Measurements from ENCODE around the gene NINL. TPM values are rescaled to one million over a fixed set of nuclear protein-coding genes. Genes with fewer than 3 reads are reported as not detected.

NINL gene
- total RNA-seq, 6 donors from 2014 or later: 10.2 to 47.1 (median 20.3) TPM

DNA sequence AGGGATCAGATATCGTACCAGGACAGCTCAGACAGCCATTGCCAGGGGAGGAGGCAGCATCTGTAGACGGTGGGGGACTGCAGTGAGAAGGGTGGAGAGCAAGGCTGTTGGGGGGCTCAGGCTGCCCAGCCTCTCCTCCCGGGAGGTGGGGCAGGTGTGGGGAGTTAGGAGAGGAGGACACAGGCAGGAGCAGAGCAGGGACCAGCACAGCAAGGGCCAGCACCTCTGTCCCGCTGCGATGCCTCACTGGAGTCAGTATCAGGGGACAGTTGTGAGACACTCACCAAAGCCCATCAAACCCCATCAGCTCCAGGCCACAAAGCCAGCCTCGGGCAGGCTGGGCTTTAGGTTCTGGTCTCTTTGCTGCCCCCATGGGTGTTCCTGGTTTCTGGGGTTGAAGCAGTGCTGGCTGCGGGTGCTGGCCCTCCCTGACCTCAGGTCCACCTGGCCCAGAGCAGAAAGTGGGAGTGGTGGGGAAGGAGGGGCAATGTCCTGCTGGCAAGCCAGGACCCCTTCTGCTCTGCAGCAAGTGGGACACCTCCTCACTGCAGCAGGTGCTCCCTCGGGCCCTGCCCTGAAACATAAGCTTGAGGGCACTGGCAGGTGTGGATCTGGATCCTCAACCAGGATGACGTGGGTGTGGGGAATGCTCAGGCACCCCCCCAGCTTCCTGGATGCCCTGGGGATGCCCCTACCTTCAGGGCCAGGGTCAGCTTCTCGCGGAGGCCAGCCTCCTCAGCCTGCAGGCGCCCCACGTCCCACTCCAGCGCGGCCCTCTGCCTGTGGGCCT, 94.5 kb downstream of the NINL start:
- TF ChIP-seq, protein P1, sequence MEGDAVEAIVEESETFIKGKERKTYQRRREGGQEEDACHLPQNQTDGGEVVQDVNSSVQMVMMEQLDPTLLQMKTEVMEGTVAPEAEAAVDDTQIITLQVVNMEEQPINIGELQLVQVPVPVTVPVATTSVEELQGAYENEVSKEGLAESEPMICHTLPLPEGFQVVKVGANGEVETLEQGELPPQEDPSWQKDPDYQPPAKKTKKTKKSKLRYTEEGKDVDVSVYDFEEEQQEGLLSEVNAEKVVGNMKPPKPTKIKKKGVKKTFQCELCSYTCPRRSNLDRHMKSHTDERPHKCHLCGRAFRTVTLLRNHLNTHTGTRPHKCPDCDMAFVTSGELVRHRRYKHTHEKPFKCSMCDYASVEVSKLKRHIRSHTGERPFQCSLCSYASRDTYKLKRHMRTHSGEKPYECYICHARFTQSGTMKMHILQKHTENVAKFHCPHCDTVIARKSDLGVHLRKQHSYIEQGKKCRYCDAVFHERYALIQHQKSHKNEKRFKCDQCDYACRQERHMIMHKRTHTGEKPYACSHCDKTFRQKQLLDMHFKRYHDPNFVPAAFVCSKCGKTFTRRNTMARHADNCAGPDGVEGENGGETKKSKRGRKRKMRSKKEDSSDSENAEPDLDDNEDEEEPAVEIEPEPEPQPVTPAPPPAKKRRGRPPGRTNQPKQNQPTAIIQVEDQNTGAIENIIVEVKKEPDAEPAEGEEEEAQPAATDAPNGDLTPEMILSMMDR (IDR thresholded peaks at IDR 0.05): no peak
- TF ChIP-seq POLR2AphosphoS5 (IDR thresholded peaks at IDR 0.05) (no peak), POLR2A (IDR thresholded peaks at IDR 0.05) (no peak), EP300 (IDR thresholded peaks at IDR 0.05) (no peak)
- ATAC-seq (ENCODE audit: low FRiP score in 2 of 2) (no peak), DNase-seq (no peak)
- Histone ChIP-seq H3K9me3 (no peaks in the 10 kb centered on the region), H3K27ac (no peak overlapping the region), H3K27me3 (no peaks in the 10 kb centered on the region), H3K36me3 (peaks cover 0 to 15% (median 1%) of the 10 kb centered on the region in 4 donors), H3K4me1 (no peaks in the 10 kb centered on the region), H3K4me3 (no peak overlapping the region)
- 91 to 95% methylated on average over 3 to 15 of the region's 15 CpGs for WGBS, 2 donors

DNA sequence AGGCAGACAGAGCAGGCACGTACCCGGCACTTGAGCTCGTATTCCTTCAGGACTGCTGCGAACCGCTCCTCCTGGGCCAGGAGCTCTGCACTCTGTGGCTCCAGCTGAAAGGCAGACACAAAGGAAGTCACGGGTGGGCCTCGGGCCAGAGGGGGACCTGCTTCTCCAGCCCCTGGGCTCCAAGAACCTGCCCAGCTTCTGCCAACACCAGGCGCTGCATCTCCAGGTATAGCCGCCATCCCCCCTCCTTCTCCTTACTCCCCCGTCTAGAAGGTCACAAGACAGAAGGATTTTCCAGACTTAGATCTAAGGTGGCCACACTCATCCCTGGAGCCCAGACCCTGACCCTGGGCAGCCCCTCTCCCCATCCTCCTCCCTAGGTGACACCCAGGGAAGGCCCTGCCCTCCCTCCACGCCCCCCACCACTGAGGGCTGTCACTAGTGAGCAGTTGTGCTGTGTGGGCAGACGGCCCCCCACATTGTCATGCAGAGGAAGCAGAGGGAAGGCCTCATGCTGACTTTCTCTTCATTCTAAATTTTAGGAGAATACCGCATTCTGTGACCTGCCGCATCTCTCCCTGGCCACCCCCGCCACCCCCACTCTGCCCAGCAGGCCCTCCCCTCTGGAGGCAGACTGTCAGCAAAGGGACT, 96.0 kb downstream of the NINL start:
- Histone ChIP-seq H3K27me3 (no peaks in the 10 kb centered on the region), H3K27ac (no peak overlapping the region), H3K9me3 (no peaks in the 10 kb centered on the region), H3K36me3 (peaks cover 0 to 15% (median 1%) of the 10 kb centered on the region in 4 donors), H3K4me1 (no peaks in the 10 kb centered on the region), H3K4me3 (no peak overlapping the region)
- ATAC-seq (ENCODE audit: low FRiP score in 2 of 2): no peak
- WGBS, 2 donors: 88 to 94% methylated on average over 15 of the region's 15 CpGs
- DNase-seq: peak in 1 of 2 donors; percentile 37
- TF ChIP-seq EP300 (IDR thresholded peaks at IDR 0.05) (no peak), POLR2AphosphoS5 (IDR thresholded peaks at IDR 0.05) (no peak), POLR2A (IDR thresholded peaks at IDR 0.05) (no peak)
- TF ChIP-seq, protein P1 (IDR thresholded peaks at IDR 0.05): no peak

DNA sequence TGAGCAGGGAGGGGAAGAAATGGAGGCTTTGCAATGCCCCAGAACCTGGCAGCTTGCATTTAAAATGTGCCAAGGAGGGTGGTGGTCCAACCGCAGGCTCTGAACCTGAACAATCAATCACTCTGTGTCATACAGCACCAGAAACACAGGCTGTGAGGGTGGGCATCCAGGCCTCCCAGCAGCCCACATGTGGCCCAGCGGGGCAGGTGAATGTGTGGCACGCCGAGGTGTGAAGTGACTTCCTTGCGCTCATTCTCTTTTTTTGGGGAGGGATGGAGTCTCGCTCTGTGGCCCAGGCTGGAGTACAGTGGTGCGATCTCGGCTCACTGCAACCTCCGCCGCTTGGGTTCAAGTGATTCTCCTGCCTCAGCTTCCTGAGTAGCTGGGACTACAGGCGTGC, 97.4 kb downstream of the NINL start:
- Histone ChIP-seq H3K27me3 (no peaks in the 10 kb centered on the region), H3K36me3 (peaks cover 0 to 15% (median 1%) of the 10 kb centered on the region in 4 donors), H3K27ac (no peak overlapping the region), H3K4me3 (no peak overlapping the region), H3K9me3 (no peaks in the 10 kb centered on the region), H3K4me1 (no peaks in the 10 kb centered on the region)
- TF ChIP-seq POLR2AphosphoS5 (IDR thresholded peaks at IDR 0.05) (no peak), EP300 (IDR thresholded peaks at IDR 0.05) (no peak), POLR2A (IDR thresholded peaks at IDR 0.05) (no peak)
- TF ChIP-seq, protein P1 (IDR thresholded peaks at IDR 0.05): no peak
- WGBS, 2 donors: 92 to 97% methylated on average over 8 to 11 of the region's 11 CpGs
- ATAC-seq (ENCODE audit: low FRiP score in 2 of 2) (no peak), DNase-seq (peak in 1 of 2 donors; percentile 46)

DNA sequence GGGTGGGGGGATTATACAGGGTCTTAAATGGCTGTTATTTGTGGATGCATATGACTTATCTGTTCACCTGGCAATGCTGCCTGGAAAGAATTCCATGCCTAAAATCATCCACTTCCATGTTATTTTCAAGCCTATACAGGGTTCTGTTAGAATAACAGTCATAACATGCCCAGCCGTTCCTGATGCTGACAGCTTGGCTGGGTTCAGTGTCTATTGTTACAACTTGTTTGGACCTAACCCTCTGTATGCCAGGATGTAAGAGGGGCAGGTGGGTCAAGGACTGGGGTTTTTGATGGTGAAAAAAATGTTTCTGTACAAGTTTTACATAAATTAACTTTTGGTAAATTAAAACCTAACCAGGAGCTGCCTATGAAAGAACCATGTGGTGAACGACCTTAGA, 98.0 kb downstream of the NINL start:
- DNase-seq: no peak
- TF ChIP-seq POLR2AphosphoS5 (IDR thresholded peaks at IDR 0.05) (no peak), POLR2A (IDR thresholded peaks at IDR 0.05) (no peak), EP300 (IDR thresholded peaks at IDR 0.05) (no peak)
- TF ChIP-seq, protein P1 (IDR thresholded peaks at IDR 0.05): no peak
- WGBS, 2 donors: 62 to 74% methylated on average over 2 of the region's 2 CpGs
- no peaks in the 10 kb centered on the region for H3K9me3 ChIP-seq
- ATAC-seq (ENCODE audit: low FRiP score in 2 of 2): no peak
- peaks cover 0 to 15% (median 1%) of the 10 kb centered on the region in 4 donors for H3K36me3 ChIP-seq
- H3K27me3 ChIP-seq: no peaks in the 10 kb centered on the region
- H3K27ac ChIP-seq: no peak overlapping the region
- no peaks in the 10 kb centered on the region for H3K4me1 ChIP-seq
- no peak overlapping the region for H3K4me3 ChIP-seq

All from upper lobe of left lung (tissue), 6 donors.